Measurements from ENCODE around the gene SLC35F6.

SLC35F6 gene

DNA sequence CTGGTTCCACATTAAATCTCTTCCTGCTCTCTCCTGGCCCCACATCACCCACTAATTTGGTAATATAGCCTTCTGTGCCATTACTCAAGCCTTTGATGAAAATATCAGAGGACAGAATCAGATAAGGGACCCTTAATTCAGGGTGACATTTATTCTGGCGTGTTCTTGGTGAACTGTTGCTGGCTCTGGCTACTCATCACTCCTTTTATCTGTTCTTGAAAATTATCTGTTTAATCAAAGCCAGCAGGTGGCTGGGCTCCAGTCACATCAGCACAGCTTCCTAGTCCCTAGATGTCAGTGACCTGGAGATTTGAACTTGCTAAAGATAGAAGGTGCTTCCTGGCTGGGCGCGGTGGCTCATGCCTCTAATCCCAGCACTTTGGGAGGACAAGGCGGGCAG is 26.9 kb upstream of the SLC35F6 start:
- no peak overlapping the region for H3K4me2 ChIP-seq (ENCODE audit: insufficient read depth, low read length, poor library complexity, severe bottlenecking)
- H3K18ac ChIP-seq (ENCODE audit: low read length): no peak overlapping the region

DNA sequence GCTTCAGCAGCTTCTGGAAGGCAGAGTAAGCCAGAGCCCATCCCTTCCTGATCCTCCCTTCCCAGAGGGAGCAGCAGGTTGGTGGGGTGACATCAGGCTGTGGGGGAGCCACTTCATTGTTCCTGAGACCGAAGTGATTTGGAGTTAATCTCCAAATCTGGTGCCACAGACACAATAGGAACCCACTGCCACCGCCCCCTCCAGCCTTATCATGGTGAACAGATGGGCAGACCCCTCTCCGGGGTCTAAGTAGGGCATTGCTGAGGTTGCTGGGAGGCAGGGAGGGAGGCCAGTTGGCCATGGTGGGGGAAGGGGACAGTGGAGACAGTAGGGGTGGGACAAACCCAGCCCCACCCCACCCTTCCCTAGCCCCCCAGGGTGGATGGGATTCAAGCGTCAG is 25.6 kb upstream of the SLC35F6 start:
- Histone ChIP-seq H2BK12ac (ENCODE audit: low read length) (no peak overlapping the region), H3K4me3 (ENCODE audit: low read length in 2 of 2) (no peak overlapping the region), H2AK5ac (ENCODE audit: low read depth, low read length) (peak overlapping the region; percentile 41), H4K8ac (ENCODE audit: low read depth, low read length) (no peak overlapping the region), H3K79me1 (ENCODE audit: low read depth, low read length) (no peaks in the 10 kb centered on the region), H4K91ac (ENCODE audit: low read depth, low read length, poor library complexity) (no peak overlapping the region), H3K27me3 (ENCODE audit: control insufficient read depth in 3 of 3, insufficient read depth in 3 of 3, low read depth in 1 of 3, low read length in 3 of 3) (no peaks in the 10 kb centered on the region), H3K4me1 (ENCODE audit: control insufficient read depth in 2 of 2, insufficient read depth in 1 of 2, low read depth in 1 of 2, low read length in 2 of 2) (peaks cover 8 to 36% of the 10 kb centered on the region in 2 donors), H2BK5ac (ENCODE audit: low read length) (no peak overlapping the region), H2AFZ (ENCODE audit: low read length) (no peak overlapping the region), H2BK120ac (ENCODE audit: low read depth, low read length) (no peak overlapping the region), H3K9me3 (replicated peaks in 1 of 2; ENCODE audit: control insufficient read depth in 2 of 2, insufficient read depth in 1 of 2, low read depth in 1 of 2, low read length in 2 of 2) (no peaks in the 10 kb centered on the region), H3K27ac (replicated peaks; ENCODE audit: low read length) (no peak overlapping the region), H3K9ac (ENCODE audit: low read depth, low read length, poor library complexity) (no peak overlapping the region), H3K18ac (ENCODE audit: low read length) (no peak overlapping the region), H2BK15ac (ENCODE audit: low read length) (no peak overlapping the region), H3K23ac (ENCODE audit: low read depth, low read length, poor library complexity) (no peak overlapping the region), H3K4me2 (ENCODE audit: insufficient read depth, low read length, poor library complexity, severe bottlenecking) (no peak overlapping the region), H3K14ac (ENCODE audit: low read length) (no peak overlapping the region), H3K36me3 (replicated peaks in 1 of 2; ENCODE audit: control insufficient read depth in 2 of 2, insufficient read depth in 2 of 2, low read length in 2 of 2) (no peaks in the 10 kb centered on the region), H3K4ac (ENCODE audit: low read length) (peak overlapping the region; percentile 1)
- WGBS, 2 donors (ENCODE audit: extremely low coverage in 2 of 2, insufficient read length in 2 of 2, insufficient replicate concordance in 1 of 2): no CpG with 5 or more reads among the region's 4 CpGs
- DNase-seq (ENCODE audit: low spot score): no peak

More for the DNA sequence above, 26.9 kb upstream of the SLC35F6 start:
- Histone ChIP-seq H3K14ac (ENCODE audit: low read length) (no peak overlapping the region), H3K9me3 (replicated peaks in 1 of 2; ENCODE audit: control insufficient read depth in 2 of 2, insufficient read depth in 1 of 2, low read depth in 1 of 2, low read length in 2 of 2) (no peaks in the 10 kb centered on the region), H2BK12ac (ENCODE audit: low read length) (no peak overlapping the region), H3K4me3 (ENCODE audit: low read length in 2 of 2) (no peak overlapping the region), H2AFZ (ENCODE audit: low read length) (no peak overlapping the region), H3K27ac (replicated peaks; ENCODE audit: low read length) (no peak overlapping the region), H2BK120ac (ENCODE audit: low read depth, low read length) (no peak overlapping the region), H3K27me3 (ENCODE audit: control insufficient read depth in 3 of 3, insufficient read depth in 3 of 3, low read depth in 1 of 3, low read length in 3 of 3) (no peaks in the 10 kb centered on the region), H4K91ac (ENCODE audit: low read depth, low read length, poor library complexity) (no peak overlapping the region), H2AK5ac (ENCODE audit: low read depth, low read length) (no peak overlapping the region), H3K23ac (ENCODE audit: low read depth, low read length, poor library complexity) (no peak overlapping the region), H3K4me1 (ENCODE audit: control insufficient read depth in 2 of 2, insufficient read depth in 1 of 2, low read depth in 1 of 2, low read length in 2 of 2) (peaks cover 8 to 44% of the 10 kb centered on the region in 2 donors), H3K79me1 (ENCODE audit: low read depth, low read length) (no peaks in the 10 kb centered on the region), H3K36me3 (replicated peaks in 1 of 2; ENCODE audit: control insufficient read depth in 2 of 2, insufficient read depth in 2 of 2, low read length in 2 of 2) (no peaks in the 10 kb centered on the region), H2BK15ac (ENCODE audit: low read length) (no peak overlapping the region), H3K4ac (ENCODE audit: low read length) (no peak overlapping the region), H4K8ac (ENCODE audit: low read depth, low read length) (no peak overlapping the region), H2BK5ac (ENCODE audit: low read length) (no peak overlapping the region), H3K9ac (ENCODE audit: low read depth, low read length, poor library complexity) (no peak overlapping the region)
- no peak for DNase-seq (ENCODE audit: low spot score)
- WGBS, 2 donors (ENCODE audit: extremely low coverage in 2 of 2, insufficient read length in 2 of 2, insufficient replicate concordance in 1 of 2): no CpG with 5 or more reads among the region's 4 CpGs

DNA sequence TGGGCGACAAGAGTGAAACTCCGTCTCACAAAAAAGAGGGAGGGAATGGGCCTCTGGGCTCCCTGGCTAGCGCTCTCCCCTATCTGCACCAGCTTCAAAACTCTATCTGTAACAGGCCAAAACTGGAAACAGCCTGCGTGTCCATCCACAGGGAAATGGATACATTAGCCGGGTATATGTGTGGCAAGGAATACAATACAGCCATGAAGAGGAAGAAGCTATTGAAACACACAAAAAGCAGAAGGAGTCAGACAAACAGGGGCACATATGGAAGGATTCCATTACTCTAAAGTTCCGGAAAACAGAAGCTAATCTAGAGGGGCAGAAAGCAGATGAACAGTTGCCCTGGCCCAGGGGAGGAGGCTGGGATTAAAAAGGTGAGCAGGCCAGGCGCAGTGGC is 24.6 kb upstream of the SLC35F6 start:
- H3K27me3 ChIP-seq (ENCODE audit: control insufficient read depth in 3 of 3, insufficient read depth in 3 of 3, low read depth in 1 of 3, low read length in 3 of 3): no peaks in the 10 kb centered on the region
- no peak overlapping the region for H3K9ac ChIP-seq (ENCODE audit: low read depth, low read length, poor library complexity)
- no peak overlapping the region for H2BK120ac ChIP-seq (ENCODE audit: low read depth, low read length)
- H2AFZ ChIP-seq (ENCODE audit: low read length): no peak overlapping the region
- H3K14ac ChIP-seq (ENCODE audit: low read length): no peak overlapping the region
- no CpG with 5 or more reads among the region's 7 CpGs for WGBS, 2 donors (ENCODE audit: extremely low coverage in 2 of 2, insufficient read length in 2 of 2, insufficient replicate concordance in 1 of 2)
- H2AK5ac ChIP-seq (ENCODE audit: low read depth, low read length): no peak overlapping the region
- no peak overlapping the region for H3K4me3 ChIP-seq (ENCODE audit: low read length in 2 of 2)
- no peak overlapping the region for H3K4ac ChIP-seq (ENCODE audit: low read length)
- H3K9me3 ChIP-seq (replicated peaks in 1 of 2; ENCODE audit: control insufficient read depth in 2 of 2, insufficient read depth in 1 of 2, low read depth in 1 of 2, low read length in 2 of 2): no peaks in the 10 kb centered on the region
- H2BK15ac ChIP-seq (ENCODE audit: low read length): no peak overlapping the region
- no peaks in the 10 kb centered on the region for H3K79me1 ChIP-seq (ENCODE audit: low read depth, low read length)
- H3K27ac ChIP-seq (replicated peaks; ENCODE audit: low read length): no peak overlapping the region
- peaks cover 8 to 36% of the 10 kb centered on the region in 2 donors for H3K4me1 ChIP-seq (ENCODE audit: control insufficient read depth in 2 of 2, insufficient read depth in 1 of 2, low read depth in 1 of 2, low read length in 2 of 2)
- H4K8ac ChIP-seq (ENCODE audit: low read depth, low read length): no peak overlapping the region
- no peak for DNase-seq (ENCODE audit: low spot score)
- no peak overlapping the region for H4K91ac ChIP-seq (ENCODE audit: low read depth, low read length, poor library complexity)
- no peak overlapping the region for H2BK12ac ChIP-seq (ENCODE audit: low read length)
- no peak overlapping the region for H3K4me2 ChIP-seq (ENCODE audit: insufficient read depth, low read length, poor library complexity, severe bottlenecking)
- H3K36me3 ChIP-seq (replicated peaks in 1 of 2; ENCODE audit: control insufficient read depth in 2 of 2, insufficient read depth in 2 of 2, low read length in 2 of 2): no peaks in the 10 kb centered on the region
- no peak overlapping the region for H2BK5ac ChIP-seq (ENCODE audit: low read length)
- H3K23ac ChIP-seq (ENCODE audit: low read depth, low read length, poor library complexity): no peak overlapping the region
- H3K18ac ChIP-seq (ENCODE audit: low read length): no peak overlapping the region

DNA sequence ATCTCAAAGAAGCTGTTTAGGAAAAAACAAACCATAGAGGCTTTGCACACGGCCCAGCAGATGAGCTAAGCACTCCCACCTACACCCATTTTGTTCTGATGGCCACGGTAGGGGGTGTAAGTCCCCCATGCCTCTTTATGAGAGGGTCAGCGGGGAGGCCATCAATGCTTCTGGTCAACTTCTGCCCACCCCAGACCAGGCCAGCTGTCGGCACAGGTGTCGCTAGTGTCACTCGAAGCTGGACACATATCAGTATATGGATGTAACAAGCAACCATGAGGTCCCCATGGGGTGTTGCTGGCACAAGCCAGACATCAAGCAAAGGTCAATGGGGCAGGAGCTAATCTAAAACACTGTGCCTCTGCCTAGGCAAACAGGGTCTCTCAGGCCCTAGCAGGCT is 23.7 kb upstream of the SLC35F6 start:
- DNase-seq (ENCODE audit: low spot score): no peak

More for the DNA sequence above, 23.7 kb upstream of the SLC35F6 start:
- H3K4me1 ChIP-seq (ENCODE audit: control insufficient read depth in 2 of 2, insufficient read depth in 1 of 2, low read depth in 1 of 2, low read length in 2 of 2): peaks cover 8 to 33% of the 10 kb centered on the region in 2 donors
- peak overlapping the region; percentile 39 for H2BK15ac ChIP-seq (ENCODE audit: low read length)
- no peak overlapping the region for H4K91ac ChIP-seq (ENCODE audit: low read depth, low read length, poor library complexity)
- H3K27me3 ChIP-seq (ENCODE audit: control insufficient read depth in 3 of 3, insufficient read depth in 3 of 3, low read depth in 1 of 3, low read length in 3 of 3): no peaks in the 10 kb centered on the region
- no peak overlapping the region for H3K18ac ChIP-seq (ENCODE audit: low read length)
- H2BK5ac ChIP-seq (ENCODE audit: low read length): no peak overlapping the region
- WGBS, 2 donors (ENCODE audit: extremely low coverage in 2 of 2, insufficient read length in 2 of 2, insufficient replicate concordance in 1 of 2): no CpG with 5 or more reads among the region's 6 CpGs
- no peak overlapping the region for H2AFZ ChIP-seq (ENCODE audit: low read length)
- no peak overlapping the region for H3K14ac ChIP-seq (ENCODE audit: low read length)
- H3K23ac ChIP-seq (ENCODE audit: low read depth, low read length, poor library complexity): no peak overlapping the region
- no peak overlapping the region for H4K8ac ChIP-seq (ENCODE audit: low read depth, low read length)
- H3K9ac ChIP-seq (ENCODE audit: low read depth, low read length, poor library complexity): peak overlapping the region; percentile 30
- H3K79me1 ChIP-seq (ENCODE audit: low read depth, low read length): no peaks in the 10 kb centered on the region
- no peak overlapping the region for H2BK12ac ChIP-seq (ENCODE audit: low read length)
- H2BK120ac ChIP-seq (ENCODE audit: low read depth, low read length): no peak overlapping the region
- H3K4ac ChIP-seq (ENCODE audit: low read length): no peak overlapping the region
- no peaks in the 10 kb centered on the region for H3K36me3 ChIP-seq (replicated peaks in 1 of 2; ENCODE audit: control insufficient read depth in 2 of 2, insufficient read depth in 2 of 2, low read length in 2 of 2)
- peak overlapping the region; percentile 25 for H2AK5ac ChIP-seq (ENCODE audit: low read depth, low read length)
- H3K27ac ChIP-seq (replicated peaks; ENCODE audit: low read length): no peak overlapping the region
- H3K9me3 ChIP-seq (replicated peaks in 1 of 2; ENCODE audit: control insufficient read depth in 2 of 2, insufficient read depth in 1 of 2, low read depth in 1 of 2, low read length in 2 of 2): no peaks in the 10 kb centered on the region
- no peak overlapping the region for H3K4me2 ChIP-seq (ENCODE audit: insufficient read depth, low read length, poor library complexity, severe bottlenecking)
- no peak overlapping the region for H3K4me3 ChIP-seq (ENCODE audit: low read length in 2 of 2)
